GM12873 (cell line): ENCODE data around the gene NAV2.
A peak's percentile ranks its signal among the peaks of the same experiment; 100 is the strongest.

Experiments
- CTCF ChIP-seq: IDR thresholded peaks from 2 replicates; pipeline ENCODE4 v1.5.1; 2012; ENCODE audit warnings: low read depth, mild to moderate bottlenecking, moderate library complexity, low read length, control low read depth; ENCODE audit not compliant: insufficient read depth; ENCODE audit errors: missing control alignments

The NAV2 gene

GRCh38 chr11:19811380-19811779 lies 98.7 kb downstream of the NAV2 start:
- TF ChIP-seq CTCF = no peak

GRCh38 chr11:19812096-19812495 lies 99.5 kb downstream of the NAV2 start:
- no peak for TF ChIP-seq CTCF

GRCh38 chr11:19812710-19813109 lies 100.1 kb downstream of the NAV2 start:
- TF ChIP-seq CTCF = no peak

- TF ChIP-seq CTCF = no peak
Measured at GRCh38 chr11:19813158-19813879, 100.7 kb downstream of the NAV2 start.

GRCh38 chr11:19814421-19814820 lies 101.8 kb downstream of the NAV2 start:
- peak; percentile 25 for TF ChIP-seq CTCF

- TF ChIP-seq CTCF = no peak
Measured at GRCh38 chr11:19816040-19816439, 103.4 kb downstream of the NAV2 start.

- no peak for TF ChIP-seq CTCF
Measured at GRCh38 chr11:19816817-19817216, 104.2 kb downstream of the NAV2 start.
